ENCODE measurements around the gene KDM5B. TPM values are rescaled to one million over a fixed set of nuclear protein-coding genes. Genes with fewer than 3 reads are reported as not detected.
"Not testable (repeated sequence)": the region's sequence is repeated elsewhere in the genome, so short reads cannot be mapped to it uniquely, and the experiment has no call there.

Gene KDM5B
- total and polyA plus RNA-seq, 2 experiments from 2014 or later: 87.9 to 110 TPM

- TF ChIP-seq EZH2 (IDR thresholded peaks at IDR 0.05; ENCODE audit: borderline replicate concordance) (no peak), CTCF (IDR thresholded peaks at IDR 0.05; ENCODE audit: poor library complexity) (no peak), EZH2phosphoT487 (IDR thresholded peaks at IDR 0.05; ENCODE audit: low read depth, severe bottlenecking, unreplicated experiment) (no peak)
- H3K36me3 ChIP-seq (replicated peaks; ENCODE audit: insufficient read depth, low read depth): peaks cover 6% of the 10 kb centered on the region
- peaks cover 13% of the 10 kb centered on the region for H4K20me1 ChIP-seq (ENCODE audit: insufficient read depth, poor library complexity, severe bottlenecking)
- H3K4me3 ChIP-seq: no peak overlapping the region
- no peaks in the 10 kb centered on the region for H3K4me1 ChIP-seq (ENCODE audit: insufficient read depth)
- no peaks in the 10 kb centered on the region for H3K9me3 ChIP-seq (ENCODE audit: low read depth)
- H3K4me2 ChIP-seq: no peak overlapping the region
- no peaks in the 10 kb centered on the region for H3K27me3 ChIP-seq
- H3K27ac ChIP-seq: no peak overlapping the region
- no peak overlapping the region for H2AFZ ChIP-seq
- peaks cover 3% of the 10 kb centered on the region for H3K79me2 ChIP-seq
- WGBS (ENCODE audit: low lambda C conversion rate, missing lambda C conversion rate): 93% methylated on average over 4 of the region's 4 CpGs
- H3K9me2 ChIP-seq (replicated peaks; ENCODE audit: insufficient read depth): no peaks in the 10 kb centered on the region
- no peak for DNase-seq (ENCODE audit: low spot score)
Observed at GRCh38 chr1:202728951-202729350, 79.3 kb downstream of the KDM5B start.

GRCh38 chr1:202725526-202725925 lies 82.7 kb downstream of the KDM5B start:
- Histone ChIP-seq H3K9me2 (replicated peaks; ENCODE audit: insufficient read depth) (no peaks in the 10 kb centered on the region), H3K36me3 (replicated peaks; ENCODE audit: insufficient read depth, low read depth) (peaks cover 3% of the 10 kb centered on the region), H3K4me1 (ENCODE audit: insufficient read depth) (no peaks in the 10 kb centered on the region), H2AFZ (no peak overlapping the region), H3K9me3 (ENCODE audit: low read depth) (no peaks in the 10 kb centered on the region), H3K4me2 (no peak overlapping the region), H3K79me2 (no peaks in the 10 kb centered on the region), H3K27ac (no peak overlapping the region), H3K27me3 (no peaks in the 10 kb centered on the region), H3K4me3 (no peak overlapping the region), H4K20me1 (ENCODE audit: insufficient read depth, poor library complexity, severe bottlenecking) (peaks cover 4% of the 10 kb centered on the region)
- 98% methylated on average over 3 of the region's 3 CpGs for WGBS (ENCODE audit: low lambda C conversion rate, missing lambda C conversion rate)
- DNase-seq (ENCODE audit: low spot score): no peak
- TF ChIP-seq EZH2 (IDR thresholded peaks at IDR 0.05; ENCODE audit: borderline replicate concordance) (no peak), EZH2phosphoT487 (IDR thresholded peaks at IDR 0.05; ENCODE audit: low read depth, severe bottlenecking, unreplicated experiment) (no peak), CTCF (IDR thresholded peaks at IDR 0.05; ENCODE audit: poor library complexity) (no peak)

- WGBS (ENCODE audit: low lambda C conversion rate, missing lambda C conversion rate): 95% methylated on average over 7 of the region's 7 CpGs
- H3K4me1 ChIP-seq (ENCODE audit: insufficient read depth): no peaks in the 10 kb centered on the region
- DNase-seq (ENCODE audit: low spot score): no peak
- no peaks in the 10 kb centered on the region for H3K79me2 ChIP-seq
- TF ChIP-seq EZH2phosphoT487 (IDR thresholded peaks at IDR 0.05; ENCODE audit: low read depth, severe bottlenecking, unreplicated experiment) (no peak), CTCF (IDR thresholded peaks at IDR 0.05; ENCODE audit: poor library complexity) (no peak), EZH2 (IDR thresholded peaks at IDR 0.05; ENCODE audit: borderline replicate concordance) (no peak)
- no peak overlapping the region for H3K4me2 ChIP-seq
- no peaks in the 10 kb centered on the region for H3K36me3 ChIP-seq (replicated peaks; ENCODE audit: insufficient read depth, low read depth)
- H2AFZ ChIP-seq: no peak overlapping the region
- H3K27ac ChIP-seq: no peak overlapping the region
- H3K9me3 ChIP-seq (ENCODE audit: low read depth): no peaks in the 10 kb centered on the region
- no peaks in the 10 kb centered on the region for H3K9me2 ChIP-seq (replicated peaks; ENCODE audit: insufficient read depth)
- no peak overlapping the region for H3K4me3 ChIP-seq
- no peaks in the 10 kb centered on the region for H3K27me3 ChIP-seq
- no peaks in the 10 kb centered on the region for H4K20me1 ChIP-seq (ENCODE audit: insufficient read depth, poor library complexity, severe bottlenecking)
Observed at GRCh38 chr1:202723708-202724107, 84.5 kb downstream of the KDM5B start.

DNA sequence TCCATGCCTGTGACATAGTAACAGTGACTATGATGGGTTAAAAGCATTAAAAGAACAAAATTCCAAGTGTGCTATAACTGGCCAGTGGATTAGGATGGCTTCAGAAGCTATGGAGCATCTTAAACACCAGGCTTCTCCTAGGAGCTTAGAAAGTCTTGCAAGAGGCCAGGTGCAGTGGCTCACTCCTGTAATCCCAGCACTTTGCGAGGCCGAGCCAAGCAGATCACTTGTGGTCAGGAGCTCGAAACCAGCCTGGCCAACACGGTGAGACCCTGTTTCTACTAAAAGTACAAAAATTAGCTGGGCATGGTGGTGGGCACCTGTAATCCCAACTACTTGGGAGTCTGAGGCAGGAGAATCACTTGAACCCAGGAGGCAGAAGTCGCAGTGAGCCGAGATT lies 85.2 kb downstream of the KDM5B start:
- H3K9me3 ChIP-seq (ENCODE audit: low read depth); H3K79me2 ChIP-seq; DNase-seq (ENCODE audit: low spot score); H3K27me3 ChIP-seq; H3K4me2 ChIP-seq; H3K27ac ChIP-seq; H3K36me3 ChIP-seq (replicated peaks; ENCODE audit: insufficient read depth, low read depth); H2AFZ ChIP-seq; H4K20me1 ChIP-seq (ENCODE audit: insufficient read depth, poor library complexity, severe bottlenecking); H3K4me1 ChIP-seq (ENCODE audit: insufficient read depth); H3K9me2 ChIP-seq (replicated peaks; ENCODE audit: insufficient read depth); H3K4me3 ChIP-seq: not testable (repeated sequence)
- 62% methylated on average over 6 of the region's 6 CpGs for WGBS (ENCODE audit: low lambda C conversion rate, missing lambda C conversion rate)

Data from hepatocyte (in vitro differentiated cells).